Ecto neural progenitor cell (in vitro differentiated cells): Measurements from ENCODE around the gene PPP1R7.

Experiments
- DNase-seq: peaks from one replicate; pipeline ENCODE4 v3.0.0-alpha.2; 2018; ENCODE audit warnings: low spot score

PPP1R7 gene

GRCh38 chr2:241161646-241162281 is 11.5 kb downstream of the PPP1R7 start:
- DNase-seq, result no peak

- DNase-seq, result no peak
Measured at GRCh38 chr2:241163601-241164118, 13.4 kb downstream of the PPP1R7 start.

GRCh38 chr2:241168366-241168765 is 18.1 kb downstream of the PPP1R7 start:
- no peak for DNase-seq

- DNase-seq, result no peak
Measured at GRCh38 chr2:241173557-241173956, 23.3 kb downstream of the PPP1R7 start.

GRCh38 chr2:241177526-241178334 is 27.5 kb downstream of the PPP1R7 start:
- DNase-seq, result no peak

- DNase-seq, result no peak
Measured at GRCh38 chr2:241178961-241179360, 28.7 kb downstream of the PPP1R7 start.

- no peak for DNase-seq
Measured at GRCh38 chr2:241179899-241180298, 29.6 kb downstream of the PPP1R7 start.

GRCh38 chr2:241180495-241180894 is 30.2 kb downstream of the PPP1R7 start:
- peak; percentile 78 for DNase-seq

- no peak for DNase-seq
Measured at GRCh38 chr2:241182126-241182525, 31.9 kb downstream of the PPP1R7 start.

- no peak for DNase-seq
Measured at GRCh38 chr2:241182531-241183133, 32.4 kb downstream of the PPP1R7 start.

- no peak for DNase-seq
Measured at GRCh38 chr2:241183221-241183620, 33.0 kb downstream of the PPP1R7 start.

GRCh38 chr2:241184901-241185300 is 34.6 kb downstream of the PPP1R7 start:
- no peak for DNase-seq

- no peak for DNase-seq
Measured at GRCh38 chr2:241185961-241186360, 35.7 kb downstream of the PPP1R7 start.

- DNase-seq, result no peak
Measured at GRCh38 chr2:241187101-241187917, 37.0 kb downstream of the PPP1R7 start.

- DNase-seq, result no peak
Measured at GRCh38 chr2:241187918-241188234, 37.6 kb downstream of the PPP1R7 start.

- DNase-seq, result no peak
Measured at GRCh38 chr2:241188361-241189092, 38.3 kb downstream of the PPP1R7 start, which contains the start of gene ANO7. Gene ANO7, plus strand, starts transcription at chr2:241188677. Its CDS starts 1,387 bp downstream, at chr2:241190064.

- no peak for DNase-seq
Measured at GRCh38 chr2:241189093-241189855, 39.0 kb downstream of the PPP1R7 start.

- no peak for DNase-seq
Measured at GRCh38 chr2:241189856-241190201, 39.6 kb downstream of the PPP1R7 start.

- no peak for DNase-seq
Measured at GRCh38 chr2:241190291-241190981, 40.2 kb downstream of the PPP1R7 start.

- DNase-seq, result no peak
Measured at GRCh38 chr2:241191081-241191480, 40.8 kb downstream of the PPP1R7 start.
